CD14-positive monocyte (primary cell): Measurements from ENCODE around the gene MOGAT3. TPM values are rescaled to one million over a fixed set of nuclear protein-coding genes. Genes with fewer than 3 reads are reported as not detected.

Experiments used
- DNase-seq, 3 donors: peaks; one replicate each; pipeline ENCODE4 v3.0.0-alpha.2; 2011 to 2022
- H2AFZ ChIP-seq: 2 replicates; pipeline ENCODE4 v1.6.0; 2012; ENCODE audit warnings: mild to moderate bottlenecking, low read depth, low read length, inconsistent platforms; ENCODE audit not compliant: insufficient read depth, poor library complexity, severe bottlenecking
- H3K27ac ChIP-seq, 2 donors: 1 replicate in 1 of 2; 2 replicates in 1 of 2; pipeline ENCODE4 v1.5.1; 2012 to 2013; ENCODE audit warnings: low read length in 2 of 2, control low read depth in 1 of 2, inconsistent platforms in 1 of 2, low read depth in 1 of 2, mild to moderate bottlenecking in 1 of 2
- H3K27me3 ChIP-seq, 2 donors: one replicate each; pipeline versions ENCODE4 v1.6.0 to v1.6.1; 2011 to 2013; ENCODE audit warnings: low read length in 2 of 2; ENCODE audit not compliant: control insufficient read depth in 2 of 2, insufficient read depth in 2 of 2
- H3K36me3 ChIP-seq, 2 donors: replicated peaks in 1 of 2; 1 replicate in 1 of 2; 2 replicates in 1 of 2; pipeline versions ENCODE4 v1.5.1 to v1.6.1; 2012 to 2013; ENCODE audit warnings: low read length in 2 of 2, control low read depth in 1 of 2, inconsistent platforms in 1 of 2, mild to moderate bottlenecking in 1 of 2; ENCODE audit not compliant: insufficient read depth in 2 of 2, control insufficient read depth in 1 of 2
- H3K4me1 ChIP-seq, 2 donors: 1 replicate in 1 of 2; 2 replicates in 1 of 2; pipeline versions ENCODE4 v1.5.1 to v1.6.1; 2012 to 2013; ENCODE audit warnings: low read length in 2 of 2, control low read depth in 1 of 2, inconsistent platforms in 1 of 2, mild to moderate bottlenecking in 1 of 2, moderate library complexity in 1 of 2; ENCODE audit not compliant: insufficient read depth in 2 of 2, control insufficient read depth in 1 of 2
- H3K4me2 ChIP-seq: replicated peaks from 2 replicates; pipeline ENCODE3; 2012; ENCODE audit warnings: low read length, moderate library complexity, mild to moderate bottlenecking; ENCODE audit not compliant: poor library complexity, severe bottlenecking; ENCODE audit errors: extremely low read depth
- H3K4me3 ChIP-seq, 3 experiments: fragments of 200-600 bp in 1 of 3; sonication (generic) in 1 of 3; replicated peaks in 1 of 3; 1 replicate in 2 of 3; 2 replicates in 1 of 3; pipeline ENCODE4 v1.5.1; 2011 to 2013; ENCODE audit warnings: low read length in 3 of 3, mild to moderate bottlenecking in 3 of 3, control low read depth in 2 of 3, low read depth in 2 of 3, inconsistent platforms in 1 of 3, moderate library complexity in 1 of 3
- H3K79me2 ChIP-seq: 2 replicates; pipeline ENCODE4 v1.6.0; 2012; ENCODE audit warnings: mild to moderate bottlenecking, control low read depth, inconsistent platforms, low read length, moderate library complexity; ENCODE audit not compliant: insufficient read depth
- H3K9ac ChIP-seq: 2 replicates; pipeline ENCODE4 v1.6.0; 2017; ENCODE audit warnings: low read length, mild to moderate bottlenecking; ENCODE audit not compliant: insufficient read depth, poor library complexity, severe bottlenecking
- H3K9me3 ChIP-seq, 2 donors: replicated peaks in 1 of 2; 1 replicate in 1 of 2; 2 replicates in 1 of 2; pipeline versions ENCODE4 v1.5.1 to v1.6.1; 2012 to 2013; ENCODE audit warnings: low read length in 2 of 2, control low read depth in 1 of 2; ENCODE audit not compliant: control insufficient read depth in 1 of 2, insufficient read depth in 1 of 2
- H4K20me1 ChIP-seq: 2 replicates; pipeline ENCODE4 v1.6.0; 2012; ENCODE audit warnings: mild to moderate bottlenecking, low read length, control low read depth, moderate library complexity; ENCODE audit not compliant: insufficient read depth
- H3K27ac Mint-ChIP-seq, 7 donors: one replicate each; pipeline ENCODE4 v1.8.0; 2020; ENCODE audit warnings: mild to moderate bottlenecking in 7 of 7, mixed read lengths in 7 of 7, moderate library complexity in 6 of 7, inconsistent platforms in 2 of 7
- H3K27me3 Mint-ChIP-seq, 3 donors: one replicate each; pipeline ENCODE4 v1.8.0; 2021 to 2022; ENCODE audit warnings: low read depth in 3 of 3, mild to moderate bottlenecking in 3 of 3, mixed read lengths in 3 of 3, moderate library complexity in 3 of 3, inconsistent platforms in 1 of 3
- H3K36me3 Mint-ChIP-seq, 2 donors: one replicate each; pipeline ENCODE4 v1.8.0; 2020; ENCODE audit warnings: mixed read lengths in 2 of 2, inconsistent platforms in 1 of 2, mild to moderate bottlenecking in 1 of 2
- H3K4me1 Mint-ChIP-seq: one replicate; pipeline ENCODE4 v1.8.0; 2020; ENCODE audit warnings: mild to moderate bottlenecking, mixed read lengths
- H3K4me3 Mint-ChIP-seq, 2 donors: one replicate each; pipeline ENCODE4 v1.8.0; 2020; ENCODE audit warnings: mild to moderate bottlenecking in 2 of 2, mixed read lengths in 2 of 2, moderate library complexity in 1 of 2
- H3K9me3 Mint-ChIP-seq, 7 donors: one replicate each; pipeline ENCODE4 v1.8.0; 2020 to 2022; ENCODE audit warnings: mixed read lengths in 7 of 7, mild to moderate bottlenecking in 6 of 7, moderate library complexity in 6 of 7, inconsistent platforms in 2 of 7
- CTCF ChIP-seq: fragments of 200-600 bp; IDR thresholded peaks from one replicate; pipeline ENCODE4 v1.8.0; 2022; ENCODE audit warnings: antibody characterized with exemption, mild to moderate bottlenecking
- whole genome bisulfite sequencing: methylation state at CpG from one replicate; pipeline ENCODE4 v1.1.5; 2013; ENCODE audit warnings: missing lambda C conversion rate; ENCODE audit not compliant: insufficient coverage; 5-methylcytosine and 5-hydroxymethylcytosine counted together
- intact Hi-C, 2 donors: fragments of 100-400 bp; cut with micrococcal nuclease; formaldehyde crosslinking; loops; one replicate each; pipeline versions ENCODE4 v1.15.0 to v1.15.1; 2023
- polyA plus RNA-seq, 3 donors: library from polyadenylated mRNA; depleted of rRNA in 1 of 3; unstranded in 2 of 3; stranded (reverse) in 1 of 3; fragments of 300-500 nt in 2 of 3; fragments of >200 nt in 1 of 3; fragmentation: Illumina TruSeq in 2 of 3; gene quantifications; 1 replicate in 2 of 3; 2 replicates in 1 of 3; pipeline ENCODE4 v1.2.3, GENCODE V29; 2012 to 2021

Gene MOGAT3
- polyA plus RNA-seq, 3 donors: not detected

- Histone ChIP-seq H3K9me3 (no peaks in the 10 kb centered on the region), H3K27ac (no peak overlapping the region), H3K4me2 (no peak overlapping the region), H3K9ac (no peak overlapping the region), H3K4me3 (no peak overlapping the region), H4K20me1 (peaks cover 19% of the 10 kb centered on the region), H2AFZ (no peak overlapping the region), H3K27me3 (no peaks in the 10 kb centered on the region), H3K36me3 (peaks cover 43 to 71% of the 10 kb centered on the region in 2 donors), H3K79me2 (peaks cover 39% of the 10 kb centered on the region), H3K4me1 (peaks cover 7 to 16% of the 10 kb centered on the region in 2 donors)
- WGBS: 98% methylated on average over 10 of the region's 15 CpGs
- no peak for DNase-seq
- intact Hi-C loops: no loop called here
- H3K9me3 Mint-ChIP-seq: no peaks in the 10 kb centered on the region
- peaks cover 56 to 81% of the 10 kb centered on the region in 2 donors for H3K36me3 Mint-ChIP-seq
- peak overlapping the region in 2 of 7 donors; percentile 15 to 27 for H3K27ac Mint-ChIP-seq
- H3K4me3 Mint-ChIP-seq: peak overlapping the region in 1 of 2 donors; percentile 9
- peaks cover 0 to 2% (median 0%) of the 10 kb centered on the region in 3 donors for H3K27me3 Mint-ChIP-seq
- no peak for TF ChIP-seq CTCF
- H3K4me1 Mint-ChIP-seq: peaks cover 14% of the 10 kb centered on the region
Observed at GRCh38 chr7:101223528-101223927, 22.7 kb upstream of the MOGAT3 start.

- 94% methylated on average over 13 of the region's 27 CpGs for WGBS
- no peak overlapping the region for H3K9ac ChIP-seq
- H3K4me2 ChIP-seq: no peak overlapping the region
- peaks cover 18% of the 10 kb centered on the region for H3K4me1 Mint-ChIP-seq
- no peak for DNase-seq
- H3K36me3 ChIP-seq: peaks cover 37 to 62% of the 10 kb centered on the region in 2 donors
- H3K9me3 ChIP-seq: no peaks in the 10 kb centered on the region
- intact Hi-C loops: no loop called here
- H3K4me3 ChIP-seq: no peak overlapping the region
- H3K4me3 Mint-ChIP-seq: no peak overlapping the region
- peaks cover 49 to 70% of the 10 kb centered on the region in 2 donors for H3K36me3 Mint-ChIP-seq
- no peak overlapping the region for H2AFZ ChIP-seq
- peaks cover 0 to 2% (median 0%) of the 10 kb centered on the region in 3 donors for H3K27me3 Mint-ChIP-seq
- no peak for TF ChIP-seq CTCF
- H3K27ac ChIP-seq: no peak overlapping the region
- H3K79me2 ChIP-seq: peaks cover 44% of the 10 kb centered on the region
- H3K27me3 ChIP-seq: no peaks in the 10 kb centered on the region
- peak overlapping the region in 2 of 7 donors; percentile 61 to 76 for H3K27ac Mint-ChIP-seq
- no peaks in the 10 kb centered on the region for H3K9me3 Mint-ChIP-seq
- H4K20me1 ChIP-seq: peaks cover 19% of the 10 kb centered on the region
- H3K4me1 ChIP-seq: peaks cover 10 to 21% of the 10 kb centered on the region in 2 donors
Observed at GRCh38 chr7:101222275-101222830, 21.5 kb upstream of the MOGAT3 start.
